ENCODE measurements around the gene LPAR5.

DNA sequence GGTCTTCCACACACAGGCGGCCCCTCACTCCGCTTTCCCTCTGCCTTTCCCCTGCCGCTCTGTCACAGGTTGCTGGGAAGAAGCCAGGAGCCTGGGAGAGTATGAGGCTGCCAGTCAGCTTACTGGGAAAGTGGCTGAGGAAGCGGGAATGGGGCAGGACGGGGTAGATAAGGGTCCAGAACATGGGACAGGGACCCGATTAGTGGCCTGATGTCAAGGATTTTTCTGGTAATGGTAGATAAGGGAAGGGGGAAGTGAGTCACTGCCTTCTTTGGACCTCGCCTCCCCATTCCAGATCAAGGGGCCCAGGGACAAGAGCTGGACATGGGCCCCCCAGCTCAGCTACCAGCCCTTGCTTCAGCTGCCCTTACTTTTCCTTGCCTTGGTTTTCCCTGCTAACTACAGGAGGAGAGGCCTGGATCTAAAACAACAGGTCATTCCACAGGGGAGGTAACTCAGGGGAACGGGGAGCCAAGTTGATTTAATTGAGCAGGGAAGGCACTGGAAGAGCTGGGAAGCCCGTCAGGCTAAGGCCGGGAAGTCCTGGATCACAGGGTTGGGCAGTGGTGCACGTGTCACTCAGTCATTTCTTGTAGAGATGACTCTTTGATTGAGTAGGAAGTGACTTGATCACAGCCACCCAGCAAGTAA is 3.5 kb upstream of the LPAR5 start:
- TF ChIP-seq, protein P1, sequence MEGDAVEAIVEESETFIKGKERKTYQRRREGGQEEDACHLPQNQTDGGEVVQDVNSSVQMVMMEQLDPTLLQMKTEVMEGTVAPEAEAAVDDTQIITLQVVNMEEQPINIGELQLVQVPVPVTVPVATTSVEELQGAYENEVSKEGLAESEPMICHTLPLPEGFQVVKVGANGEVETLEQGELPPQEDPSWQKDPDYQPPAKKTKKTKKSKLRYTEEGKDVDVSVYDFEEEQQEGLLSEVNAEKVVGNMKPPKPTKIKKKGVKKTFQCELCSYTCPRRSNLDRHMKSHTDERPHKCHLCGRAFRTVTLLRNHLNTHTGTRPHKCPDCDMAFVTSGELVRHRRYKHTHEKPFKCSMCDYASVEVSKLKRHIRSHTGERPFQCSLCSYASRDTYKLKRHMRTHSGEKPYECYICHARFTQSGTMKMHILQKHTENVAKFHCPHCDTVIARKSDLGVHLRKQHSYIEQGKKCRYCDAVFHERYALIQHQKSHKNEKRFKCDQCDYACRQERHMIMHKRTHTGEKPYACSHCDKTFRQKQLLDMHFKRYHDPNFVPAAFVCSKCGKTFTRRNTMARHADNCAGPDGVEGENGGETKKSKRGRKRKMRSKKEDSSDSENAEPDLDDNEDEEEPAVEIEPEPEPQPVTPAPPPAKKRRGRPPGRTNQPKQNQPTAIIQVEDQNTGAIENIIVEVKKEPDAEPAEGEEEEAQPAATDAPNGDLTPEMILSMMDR (conservative IDR thresholded peaks at IDR 0.05; ENCODE audit: low read depth, low read length), result no peak
- TF ChIP-seq EZH2phosphoT487 (IDR thresholded peaks at IDR 0.05; ENCODE audit: borderline replicate concordance, low read length), result no peak

Measured in PC-3 (cell line).